ENCODE measurements around the gene AKNA.

The AKNA gene

DNA sequence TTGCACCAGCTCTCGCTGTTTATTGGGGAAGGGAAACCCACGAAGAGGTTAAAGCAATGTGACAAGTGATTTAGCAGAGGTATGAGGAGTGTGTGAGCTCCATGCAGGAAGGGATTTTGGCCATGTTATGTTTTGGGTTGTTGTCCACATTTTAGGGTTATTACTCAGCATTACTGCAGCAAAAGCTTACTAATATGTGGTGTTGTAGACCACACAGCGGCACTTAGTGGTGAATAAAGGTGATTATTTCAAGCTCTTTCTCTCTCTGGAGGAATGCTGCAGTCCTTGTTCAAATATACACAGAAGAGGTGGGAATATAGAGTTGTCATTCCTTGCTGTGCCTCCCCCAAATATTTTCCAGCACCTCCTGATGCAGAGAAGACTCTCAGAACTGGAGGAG, 29.7 kb upstream of the AKNA start:
- Histone ChIP-seq H3K27me3 (ENCODE audit: control insufficient read depth in 3 of 3, insufficient read depth in 3 of 3, low read depth in 1 of 3, low read length in 3 of 3) (no peaks in the 10 kb centered on the region), H3K4ac (ENCODE audit: low read length) (no peak overlapping the region), H3K23ac (ENCODE audit: low read depth, low read length, poor library complexity) (no peak overlapping the region), H3K9me3 (replicated peaks in 1 of 2; ENCODE audit: control insufficient read depth in 2 of 2, insufficient read depth in 1 of 2, low read depth in 1 of 2, low read length in 2 of 2) (no peaks in the 10 kb centered on the region), H4K8ac (ENCODE audit: low read depth, low read length) (no peak overlapping the region), H3K36me3 (replicated peaks in 1 of 2; ENCODE audit: control insufficient read depth in 2 of 2, insufficient read depth in 2 of 2, low read length in 2 of 2) (peaks cover 0 to 2% of the 10 kb centered on the region in 2 donors), H4K91ac (ENCODE audit: low read depth, low read length, poor library complexity) (no peak overlapping the region), H2AK5ac (ENCODE audit: low read depth, low read length) (no peak overlapping the region), H3K4me1 (ENCODE audit: control insufficient read depth in 2 of 2, insufficient read depth in 1 of 2, low read depth in 1 of 2, low read length in 2 of 2) (peaks cover 18 to 28% of the 10 kb centered on the region in 2 donors), H3K4me2 (ENCODE audit: insufficient read depth, low read length, poor library complexity, severe bottlenecking) (no peak overlapping the region), H2AFZ (ENCODE audit: low read length) (no peak overlapping the region), H2BK120ac (ENCODE audit: low read depth, low read length) (no peak overlapping the region), H2BK15ac (ENCODE audit: low read length) (no peak overlapping the region), H3K27ac (replicated peaks; ENCODE audit: low read length) (no peak overlapping the region), H3K4me3 (ENCODE audit: low read length in 2 of 2) (no peak overlapping the region), H3K79me1 (ENCODE audit: low read depth, low read length) (no peaks in the 10 kb centered on the region), H3K18ac (ENCODE audit: low read length) (no peak overlapping the region), H2BK12ac (ENCODE audit: low read length) (no peak overlapping the region), H3K9ac (ENCODE audit: low read depth, low read length, poor library complexity) (no peak overlapping the region), H2BK5ac (ENCODE audit: low read length) (no peak overlapping the region), H3K14ac (ENCODE audit: low read length) (no peak overlapping the region)
- no peak for DNase-seq (ENCODE audit: low spot score)
- no CpG with 5 or more reads among the region's 3 CpGs for WGBS, 2 donors (ENCODE audit: extremely low coverage in 2 of 2, insufficient read length in 2 of 2, insufficient replicate concordance in 1 of 2)

DNA sequence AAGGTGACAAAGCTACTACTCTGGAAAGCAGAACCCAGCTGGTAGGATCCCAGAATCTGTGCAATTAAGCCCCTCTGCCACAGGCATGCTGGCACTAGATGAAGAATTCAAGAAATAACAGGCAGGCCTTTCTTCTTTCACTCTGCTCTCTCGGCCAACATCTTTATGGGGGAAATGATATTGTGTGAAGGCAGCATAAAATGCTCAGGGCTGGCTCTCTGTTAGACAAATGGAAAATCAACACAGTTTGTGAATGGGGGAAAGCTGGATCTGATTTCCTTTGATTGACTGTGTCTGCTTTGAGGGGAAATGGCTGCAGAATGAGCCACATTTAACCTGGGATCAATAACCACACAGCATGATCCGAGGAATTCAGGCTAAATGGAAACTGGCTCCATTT, 29.1 kb upstream of the AKNA start:
- H3K14ac ChIP-seq (ENCODE audit: low read length), result no peak overlapping the region
- H4K91ac ChIP-seq (ENCODE audit: low read depth, low read length, poor library complexity), result no peak overlapping the region
- no CpG with 5 or more reads among the region's 2 CpGs for WGBS, 2 donors (ENCODE audit: extremely low coverage in 2 of 2, insufficient read length in 2 of 2, insufficient replicate concordance in 1 of 2)
- H4K8ac ChIP-seq (ENCODE audit: low read depth, low read length), result no peak overlapping the region
- peaks cover 18 to 28% of the 10 kb centered on the region in 2 donors for H3K4me1 ChIP-seq (ENCODE audit: control insufficient read depth in 2 of 2, insufficient read depth in 1 of 2, low read depth in 1 of 2, low read length in 2 of 2)
- no peaks in the 10 kb centered on the region for H3K27me3 ChIP-seq (ENCODE audit: control insufficient read depth in 3 of 3, insufficient read depth in 3 of 3, low read depth in 1 of 3, low read length in 3 of 3)
- H2BK15ac ChIP-seq (ENCODE audit: low read length), result no peak overlapping the region
- H3K18ac ChIP-seq (ENCODE audit: low read length), result no peak overlapping the region
- H3K4ac ChIP-seq (ENCODE audit: low read length), result no peak overlapping the region
- no peak overlapping the region for H3K4me2 ChIP-seq (ENCODE audit: insufficient read depth, low read length, poor library complexity, severe bottlenecking)
- no peak overlapping the region for H2BK12ac ChIP-seq (ENCODE audit: low read length)
- no peak overlapping the region for H3K27ac ChIP-seq (replicated peaks; ENCODE audit: low read length)
- H2BK5ac ChIP-seq (ENCODE audit: low read length), result no peak overlapping the region
- H3K23ac ChIP-seq (ENCODE audit: low read depth, low read length, poor library complexity), result no peak overlapping the region
- H2AK5ac ChIP-seq (ENCODE audit: low read depth, low read length), result no peak overlapping the region
- no peak for DNase-seq (ENCODE audit: low spot score)
- H3K79me1 ChIP-seq (ENCODE audit: low read depth, low read length), result no peaks in the 10 kb centered on the region
- no peak overlapping the region for H3K4me3 ChIP-seq (ENCODE audit: low read length in 2 of 2)
- no peak overlapping the region for H2BK120ac ChIP-seq (ENCODE audit: low read depth, low read length)
- H3K9me3 ChIP-seq (replicated peaks in 1 of 2; ENCODE audit: control insufficient read depth in 2 of 2, insufficient read depth in 1 of 2, low read depth in 1 of 2, low read length in 2 of 2), result no peaks in the 10 kb centered on the region
- H2AFZ ChIP-seq (ENCODE audit: low read length), result no peak overlapping the region
- peaks cover 0 to 2% of the 10 kb centered on the region in 2 donors for H3K36me3 ChIP-seq (replicated peaks in 1 of 2; ENCODE audit: control insufficient read depth in 2 of 2, insufficient read depth in 2 of 2, low read length in 2 of 2)
- no peak overlapping the region for H3K9ac ChIP-seq (ENCODE audit: low read depth, low read length, poor library complexity)

DNA sequence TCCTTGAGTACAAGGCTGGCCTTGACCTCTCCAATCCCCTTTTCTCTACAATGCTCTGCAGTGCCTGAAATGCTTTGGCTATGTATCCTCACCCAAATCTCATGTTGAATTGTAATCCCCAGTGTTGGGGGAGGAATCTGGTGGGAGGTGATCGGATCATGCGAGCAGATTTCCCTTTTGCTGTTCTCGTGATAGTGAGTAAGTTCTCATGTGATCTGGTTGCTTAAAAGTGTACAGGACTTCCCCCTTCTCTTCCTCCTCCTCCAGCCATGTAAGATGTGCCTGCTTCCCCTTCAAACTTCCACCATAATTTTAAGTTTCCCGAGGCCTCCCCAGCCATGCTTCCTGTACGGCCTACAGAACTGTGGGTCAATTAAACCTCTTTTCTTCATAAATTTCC, 28.5 kb upstream of the AKNA start:
- H3K14ac ChIP-seq (ENCODE audit: low read length), result no peak overlapping the region
- H3K36me3 ChIP-seq (replicated peaks in 1 of 2; ENCODE audit: control insufficient read depth in 2 of 2, insufficient read depth in 2 of 2, low read length in 2 of 2), result peaks cover 0 to 2% of the 10 kb centered on the region in 2 donors
- H2AK5ac ChIP-seq (ENCODE audit: low read depth, low read length), result no peak overlapping the region
- no peaks in the 10 kb centered on the region for H3K79me1 ChIP-seq (ENCODE audit: low read depth, low read length)
- WGBS, 2 donors (ENCODE audit: extremely low coverage in 2 of 2, insufficient read length in 2 of 2, insufficient replicate concordance in 1 of 2), result no CpG with 5 or more reads among the region's 5 CpGs
- H3K9ac ChIP-seq (ENCODE audit: low read depth, low read length, poor library complexity), result no peak overlapping the region
- H4K8ac ChIP-seq (ENCODE audit: low read depth, low read length), result no peak overlapping the region
- no peak overlapping the region for H2BK12ac ChIP-seq (ENCODE audit: low read length)
- no peak overlapping the region for H3K18ac ChIP-seq (ENCODE audit: low read length)
- no peak overlapping the region for H3K27ac ChIP-seq (replicated peaks; ENCODE audit: low read length)
- H2BK120ac ChIP-seq (ENCODE audit: low read depth, low read length), result no peak overlapping the region
- H2AFZ ChIP-seq (ENCODE audit: low read length), result no peak overlapping the region
- H3K4ac ChIP-seq (ENCODE audit: low read length), result no peak overlapping the region
- no peak overlapping the region for H3K4me3 ChIP-seq (ENCODE audit: low read length in 2 of 2)
- no peak overlapping the region for H2BK15ac ChIP-seq (ENCODE audit: low read length)
- DNase-seq (ENCODE audit: low spot score), result no peak
- H2BK5ac ChIP-seq (ENCODE audit: low read length), result no peak overlapping the region
- no peaks in the 10 kb centered on the region for H3K27me3 ChIP-seq (ENCODE audit: control insufficient read depth in 3 of 3, insufficient read depth in 3 of 3, low read depth in 1 of 3, low read length in 3 of 3)
- H4K91ac ChIP-seq (ENCODE audit: low read depth, low read length, poor library complexity), result no peak overlapping the region
- H3K4me2 ChIP-seq (ENCODE audit: insufficient read depth, low read length, poor library complexity, severe bottlenecking), result no peak overlapping the region
- H3K9me3 ChIP-seq (replicated peaks in 1 of 2; ENCODE audit: control insufficient read depth in 2 of 2, insufficient read depth in 1 of 2, low read depth in 1 of 2, low read length in 2 of 2), result no peaks in the 10 kb centered on the region
- no peak overlapping the region for H3K23ac ChIP-seq (ENCODE audit: low read depth, low read length, poor library complexity)
- H3K4me1 ChIP-seq (ENCODE audit: control insufficient read depth in 2 of 2, insufficient read depth in 1 of 2, low read depth in 1 of 2, low read length in 2 of 2), result peaks cover 18 to 28% of the 10 kb centered on the region in 2 donors

DNA sequence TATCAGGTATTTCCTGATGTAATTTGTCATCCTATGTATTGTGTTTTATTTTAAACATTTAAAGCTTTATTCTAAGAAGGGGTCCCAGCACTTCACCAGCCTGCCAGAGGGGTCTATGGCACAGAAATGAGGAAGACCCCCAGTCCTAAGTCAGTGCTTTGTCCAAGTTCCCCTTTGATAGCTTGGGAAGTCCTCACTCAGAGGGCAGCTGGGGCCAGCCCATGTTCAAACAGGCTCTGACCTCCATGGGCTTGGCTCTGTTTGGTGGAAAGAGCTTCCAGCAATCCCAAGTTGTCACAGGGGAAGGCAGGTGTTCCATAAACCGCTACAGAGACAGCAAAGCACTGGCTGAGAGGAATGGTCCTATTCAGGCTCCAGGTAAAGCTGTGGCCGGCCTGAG, 26.6 kb upstream of the AKNA start:
- Histone ChIP-seq H3K27ac (replicated peaks; ENCODE audit: low read length) (no peak overlapping the region), H3K14ac (ENCODE audit: low read length) (no peak overlapping the region), H2BK12ac (ENCODE audit: low read length) (no peak overlapping the region), H2BK15ac (ENCODE audit: low read length) (no peak overlapping the region), H3K4me1 (ENCODE audit: control insufficient read depth in 2 of 2, insufficient read depth in 1 of 2, low read depth in 1 of 2, low read length in 2 of 2) (peaks cover 21 to 31% of the 10 kb centered on the region in 2 donors), H2BK5ac (ENCODE audit: low read length) (no peak overlapping the region), H3K27me3 (ENCODE audit: control insufficient read depth in 3 of 3, insufficient read depth in 3 of 3, low read depth in 1 of 3, low read length in 3 of 3) (no peaks in the 10 kb centered on the region), H3K9me3 (replicated peaks in 1 of 2; ENCODE audit: control insufficient read depth in 2 of 2, insufficient read depth in 1 of 2, low read depth in 1 of 2, low read length in 2 of 2) (no peaks in the 10 kb centered on the region), H3K23ac (ENCODE audit: low read depth, low read length, poor library complexity) (no peak overlapping the region), H2BK120ac (ENCODE audit: low read depth, low read length) (no peak overlapping the region), H4K91ac (ENCODE audit: low read depth, low read length, poor library complexity) (no peak overlapping the region), H3K4ac (ENCODE audit: low read length) (no peak overlapping the region), H3K9ac (ENCODE audit: low read depth, low read length, poor library complexity) (no peak overlapping the region), H4K8ac (ENCODE audit: low read depth, low read length) (no peak overlapping the region), H3K18ac (ENCODE audit: low read length) (no peak overlapping the region), H2AK5ac (ENCODE audit: low read depth, low read length) (no peak overlapping the region), H3K36me3 (replicated peaks in 1 of 2; ENCODE audit: control insufficient read depth in 2 of 2, insufficient read depth in 2 of 2, low read length in 2 of 2) (peaks cover 0 to 2% of the 10 kb centered on the region in 2 donors), H2AFZ (ENCODE audit: low read length) (no peak overlapping the region), H3K4me3 (ENCODE audit: low read length in 2 of 2) (no peak overlapping the region), H3K79me1 (ENCODE audit: low read depth, low read length) (no peaks in the 10 kb centered on the region), H3K4me2 (ENCODE audit: insufficient read depth, low read length, poor library complexity, severe bottlenecking) (no peak overlapping the region)
- DNase-seq (ENCODE audit: low spot score), result no peak
- no CpG with 5 or more reads among the region's 2 CpGs for WGBS, 2 donors (ENCODE audit: extremely low coverage in 2 of 2, insufficient read length in 2 of 2, insufficient replicate concordance in 1 of 2)

Measured in neuronal stem cell (in vitro differentiated cells).